ENCODE measurements around the gene COL8A2.
"Not testable (repeated sequence)": the region's sequence is repeated elsewhere in the genome, so short reads cannot be mapped to it uniquely, and the experiment has no call there.

Gene COL8A2

DNA sequence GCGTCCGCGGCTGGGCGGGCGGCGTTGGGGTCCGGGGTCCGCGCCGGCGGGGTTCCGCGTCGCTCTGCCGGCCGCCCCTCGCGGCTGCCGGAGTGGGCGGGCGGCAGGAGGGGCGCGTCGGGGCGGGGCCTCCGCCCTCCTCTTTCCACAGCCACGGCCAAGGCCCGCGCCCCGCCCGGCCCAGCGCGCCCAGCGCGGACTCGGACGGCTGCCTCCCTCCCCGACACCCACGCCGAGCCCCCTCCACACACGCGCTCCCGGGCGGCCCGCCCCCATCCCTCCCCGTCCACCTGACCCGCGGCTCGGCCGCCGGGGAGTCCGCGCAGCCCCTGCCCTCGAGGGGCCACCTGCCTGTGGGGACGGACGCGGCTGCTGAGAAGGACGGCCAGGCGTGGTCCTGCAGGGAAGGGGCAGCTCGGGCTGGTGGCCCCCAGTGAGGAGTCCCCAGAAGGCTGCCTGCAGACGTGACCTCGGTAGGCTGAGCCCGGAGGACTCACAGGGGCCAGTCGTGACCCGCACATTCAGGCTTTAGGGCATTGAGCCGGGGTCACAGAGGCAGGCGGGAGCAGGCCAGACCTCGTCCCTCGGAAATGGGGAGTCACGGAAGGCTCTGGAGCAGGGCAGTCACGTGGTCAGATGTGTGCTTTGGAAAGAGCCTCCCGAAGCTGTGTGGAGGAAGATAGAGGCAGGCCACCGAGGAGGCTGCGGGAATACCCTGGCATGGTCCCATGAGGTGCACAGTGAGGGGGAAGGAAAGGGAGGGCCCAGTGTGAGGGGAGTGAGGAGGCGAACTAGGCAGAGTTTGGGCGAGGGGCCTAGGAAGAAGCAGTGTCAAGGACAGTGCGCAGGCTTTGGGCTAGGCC is at the start of gene COL8A2:
Gene COL8A2 (minus strand): TSS at position 94 of the 863 bp plus-strand sequence. CDS start 24,980 bp downstream, outside the sequence.
- DNase-seq (ENCODE audit: low read depth): no peak

DNA sequence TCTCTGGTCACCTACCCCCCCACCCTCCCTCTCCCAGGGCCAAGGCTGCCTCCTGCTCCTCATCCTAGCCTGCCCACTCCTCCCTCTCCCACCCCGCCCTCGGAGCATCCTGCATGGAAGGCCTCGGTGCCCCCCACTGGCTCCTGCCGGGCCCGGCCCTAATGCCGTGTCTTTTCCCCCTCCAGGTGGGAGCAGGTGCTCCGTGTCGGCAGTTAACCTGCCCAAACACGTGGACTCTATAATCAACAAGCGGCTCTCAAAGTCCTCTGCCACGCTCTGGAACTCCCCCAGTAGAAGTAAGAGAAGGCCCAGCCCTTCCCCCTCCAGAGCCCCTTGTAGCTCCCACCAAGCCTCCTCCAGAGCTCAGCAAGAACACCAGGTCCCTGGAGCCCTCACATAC is 49.7 kb upstream of the COL8A2 start:
- no peak for DNase-seq (ENCODE audit: low read depth)

DNA sequence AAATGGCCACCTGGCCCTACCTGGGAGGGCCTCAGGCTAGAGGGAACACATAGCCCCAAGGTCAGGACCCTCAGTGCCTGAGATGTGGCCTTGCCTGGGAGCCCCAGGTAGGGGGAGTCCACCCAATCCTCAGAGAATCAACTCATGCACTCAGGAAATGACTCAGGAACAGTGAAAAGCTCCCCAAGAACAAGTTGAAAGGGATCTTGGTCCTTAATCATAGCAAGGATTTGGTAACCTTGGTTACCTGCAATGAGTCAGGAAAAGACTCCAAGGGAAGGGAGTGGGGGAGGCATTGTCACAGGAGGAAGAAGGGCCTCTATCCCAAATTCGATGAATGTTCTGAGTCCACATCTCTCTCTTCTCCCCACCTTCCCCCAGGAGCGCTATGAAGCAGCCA is 48.0 kb upstream of the COL8A2 start:
- DNase-seq (ENCODE audit: low read depth): no peak

DNA sequence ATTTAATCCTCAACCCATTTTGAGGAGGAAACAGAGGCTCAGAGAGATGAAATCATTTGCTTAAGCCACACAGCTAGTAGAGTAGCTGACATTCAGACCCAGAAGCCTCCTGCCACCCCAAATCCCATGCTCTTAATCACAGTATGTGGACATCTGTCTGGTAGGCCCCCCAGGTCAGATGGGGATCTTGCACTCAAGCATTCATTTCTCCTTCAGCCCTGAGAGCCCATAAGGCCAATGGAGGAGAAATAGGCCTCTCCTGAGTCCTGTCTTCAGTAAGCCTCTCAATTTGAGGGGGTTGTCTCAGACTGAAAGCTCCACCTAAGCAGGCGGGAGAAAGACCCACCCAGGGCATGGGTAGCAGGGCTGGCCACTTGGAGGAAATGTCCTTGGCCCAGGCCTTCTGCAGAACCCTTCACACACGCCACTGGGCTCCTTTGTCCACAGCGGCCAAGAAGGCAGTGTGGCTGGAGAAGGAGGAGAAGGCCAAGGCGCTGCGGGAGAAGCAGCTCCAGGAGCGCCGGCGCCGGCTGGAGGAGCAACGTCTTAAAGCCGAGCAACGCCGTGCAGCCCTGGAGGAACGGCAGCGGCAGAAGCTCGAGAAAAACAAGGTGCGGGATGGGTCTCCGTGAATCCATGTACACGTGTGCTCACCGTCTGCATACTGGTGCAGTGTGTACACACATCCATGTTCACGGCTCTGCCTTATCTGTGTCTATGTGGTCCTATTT is 47.2 kb upstream of the COL8A2 start:
- no peak for DNase-seq (ENCODE audit: low read depth)

DNA sequence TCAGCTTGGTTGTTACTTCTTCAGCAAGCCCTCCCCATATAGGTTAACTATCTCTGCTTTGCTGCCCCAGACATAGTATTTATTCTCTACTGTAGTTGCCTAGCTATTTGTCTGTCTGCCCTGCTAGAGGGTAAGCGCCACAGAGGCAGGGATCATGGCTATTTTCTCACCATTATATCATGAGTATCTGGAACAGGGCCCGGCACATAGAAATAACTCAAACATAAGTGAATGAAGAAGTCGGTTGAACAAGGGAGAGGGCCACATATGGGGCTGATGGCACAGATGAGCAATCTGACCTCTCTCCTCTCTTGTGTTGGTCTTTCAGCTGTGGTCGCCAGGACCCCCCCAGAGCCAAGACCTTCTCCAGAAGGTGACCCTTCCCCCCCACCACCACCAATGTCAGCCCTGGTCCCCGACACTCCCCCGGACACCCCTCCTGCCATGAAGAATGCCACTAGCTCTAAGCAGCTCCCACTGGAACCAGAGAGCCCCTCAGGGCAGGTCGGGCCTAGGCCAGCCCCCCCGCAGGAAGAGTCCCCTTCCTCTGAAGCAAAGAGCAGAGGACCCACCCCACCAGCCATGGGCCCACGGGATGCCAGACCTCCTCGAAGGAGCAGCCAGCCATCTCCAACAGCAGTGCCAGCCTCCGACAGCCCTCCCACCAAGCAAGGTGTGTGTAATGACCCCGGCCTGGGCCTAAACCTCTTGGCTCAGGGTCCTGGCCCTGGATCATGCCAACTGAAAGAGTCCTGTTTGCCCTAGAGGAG is 45.8 kb upstream of the COL8A2 start:
- DNase-seq (ENCODE audit: low read depth): no peak

DNA sequence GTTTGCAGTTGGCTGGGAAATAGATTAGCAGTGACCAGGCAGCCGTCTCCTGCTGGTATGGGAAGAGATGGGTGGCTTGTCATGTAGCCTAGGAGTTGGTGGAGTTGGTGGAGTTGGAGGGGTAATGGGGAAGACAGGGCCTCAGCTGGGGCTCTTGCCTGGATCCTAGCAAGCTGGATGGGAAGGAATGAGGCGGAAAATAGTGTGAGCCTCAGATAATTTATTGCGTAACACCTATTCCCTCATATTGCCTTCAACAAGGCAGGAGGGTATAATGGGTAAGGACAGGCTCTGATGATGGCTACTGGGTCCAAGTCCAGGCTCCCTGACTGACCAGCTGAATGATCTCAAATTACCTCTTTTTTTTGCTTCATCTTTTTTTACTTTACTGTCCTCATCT is 43.5 kb upstream of the COL8A2 start:
- no peak for DNase-seq (ENCODE audit: low read depth)

DNA sequence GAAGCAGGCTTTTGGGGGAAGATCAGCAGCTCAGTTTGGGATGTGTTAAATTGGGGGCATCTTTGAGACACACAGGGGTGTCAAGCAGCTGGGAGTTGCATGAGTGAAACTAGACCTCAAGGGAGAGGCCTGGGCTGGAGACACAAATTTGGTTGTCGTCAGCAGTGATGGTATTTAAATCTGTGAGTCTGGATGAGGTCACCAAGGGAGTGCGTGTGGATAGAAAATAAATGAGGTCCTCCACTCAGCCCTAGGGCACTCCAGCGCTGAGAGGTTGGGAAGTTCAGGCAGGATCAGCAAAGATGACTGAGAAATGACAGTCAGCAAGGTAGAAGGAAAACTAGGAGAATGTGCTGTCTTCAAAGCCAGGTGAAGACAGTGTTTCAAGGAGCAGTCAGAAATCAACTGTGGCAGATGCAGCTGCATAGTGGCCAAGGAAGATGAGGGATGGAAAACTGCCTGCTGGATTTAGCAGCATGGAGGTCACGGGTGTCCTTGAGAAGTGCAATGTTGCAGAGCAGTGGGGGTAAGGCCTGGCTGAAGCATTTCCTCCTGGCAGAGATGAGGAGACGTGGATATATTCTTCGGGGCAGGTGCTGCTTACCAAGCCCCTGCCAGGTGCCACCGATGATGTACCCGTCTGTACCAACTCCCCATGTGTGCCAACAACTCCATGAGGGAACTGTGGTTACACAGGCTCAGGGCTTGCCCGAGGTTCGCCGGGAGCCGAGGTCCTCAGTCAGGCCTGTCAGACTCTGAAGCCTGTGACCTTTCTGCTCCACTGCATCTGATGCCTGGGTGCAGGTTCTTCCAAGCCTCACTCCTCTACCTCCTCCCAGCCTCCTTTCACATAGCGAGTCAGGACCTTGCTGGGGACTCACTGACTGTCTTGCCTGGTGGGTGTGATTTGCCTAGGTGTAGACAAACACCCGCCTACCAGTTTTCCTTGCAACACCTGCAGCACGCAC is 42.2 kb upstream of the COL8A2 start:
- no peak for DNase-seq (ENCODE audit: low read depth)

DNA sequence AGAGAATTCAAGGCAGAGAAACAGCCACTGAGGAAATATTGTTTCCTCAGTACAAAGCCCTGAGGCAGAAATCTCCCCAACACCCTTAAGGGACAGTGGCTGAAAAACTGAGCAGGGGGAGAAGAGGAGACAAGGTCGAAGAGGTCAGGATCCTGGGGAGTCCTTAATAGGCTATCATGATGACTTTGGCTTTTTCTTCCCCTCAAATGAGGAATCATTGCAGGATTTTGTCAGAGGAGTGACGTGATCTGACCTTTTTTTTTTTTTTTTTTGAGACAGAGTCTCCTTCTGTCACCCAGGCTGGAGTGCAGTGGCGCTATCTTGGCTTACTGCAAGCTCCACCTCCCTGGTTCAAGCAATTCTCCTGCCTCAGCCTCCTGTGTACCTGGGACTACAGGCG is 41.1 kb upstream of the COL8A2 start:
- no peak for DNase-seq (ENCODE audit: low read depth)

DNA sequence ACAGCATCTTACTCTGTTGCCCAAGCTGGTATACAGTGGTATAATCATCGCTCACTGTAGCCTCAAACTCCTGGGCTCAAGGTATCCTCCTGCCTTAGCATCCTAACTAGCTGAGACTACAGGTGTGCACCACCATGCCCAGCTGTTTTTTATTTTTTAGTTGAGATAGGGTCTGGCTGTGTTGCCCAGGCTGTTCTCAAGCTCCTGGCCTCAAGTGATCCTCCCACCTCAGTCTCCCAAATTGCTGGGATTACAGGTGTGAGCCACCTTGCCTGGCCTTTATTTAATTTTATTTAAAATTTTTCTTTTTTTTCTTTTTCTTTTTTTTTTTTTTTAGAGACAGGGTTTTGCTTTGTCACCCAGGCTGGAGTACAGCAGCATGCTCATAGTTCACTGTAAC is 40.1 kb upstream of the COL8A2 start:
- DNase-seq (ENCODE audit: low read depth): no peak

DNA sequence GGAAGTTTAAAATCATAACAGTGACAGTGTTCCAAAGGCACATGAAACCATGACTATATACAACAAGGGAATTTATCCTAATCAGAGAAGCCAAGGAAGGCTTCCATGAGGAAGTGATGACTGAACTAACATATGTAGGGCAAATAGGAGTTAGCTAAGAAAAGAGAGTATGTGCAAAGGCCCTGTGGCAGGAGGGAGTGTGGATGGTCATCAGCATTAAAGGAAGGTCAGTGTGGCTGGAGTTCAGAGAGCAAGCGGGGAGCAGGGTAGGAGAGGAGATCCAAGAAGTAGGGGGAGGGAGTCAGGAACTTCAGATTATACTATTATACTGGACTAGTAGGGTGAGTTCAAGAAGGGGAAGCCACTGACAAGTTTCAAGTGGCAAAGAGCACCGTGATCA is 39.3 kb upstream of the COL8A2 start:
- no peak for DNase-seq (ENCODE audit: low read depth)

DNA sequence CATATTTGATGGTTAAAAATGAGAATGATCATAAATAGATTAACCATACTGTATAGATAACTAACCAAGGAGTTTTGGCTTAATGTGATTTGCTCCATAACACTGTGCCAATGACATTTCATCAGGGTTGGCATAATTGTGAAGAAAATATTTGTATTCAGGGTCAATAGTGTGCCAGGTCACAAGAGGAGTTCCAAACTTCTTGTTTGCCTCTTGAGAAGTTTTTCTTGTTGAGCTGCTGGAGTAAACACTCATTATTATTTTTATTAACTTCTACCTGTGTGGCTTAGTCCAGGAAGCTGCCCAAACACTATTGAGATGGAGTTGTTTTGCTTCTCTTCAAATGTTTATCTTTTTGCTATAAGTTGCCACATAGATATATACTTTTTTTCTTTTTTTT is 38.4 kb upstream of the COL8A2 start:
- DNase-seq (ENCODE audit: low read depth): no peak

DNA sequence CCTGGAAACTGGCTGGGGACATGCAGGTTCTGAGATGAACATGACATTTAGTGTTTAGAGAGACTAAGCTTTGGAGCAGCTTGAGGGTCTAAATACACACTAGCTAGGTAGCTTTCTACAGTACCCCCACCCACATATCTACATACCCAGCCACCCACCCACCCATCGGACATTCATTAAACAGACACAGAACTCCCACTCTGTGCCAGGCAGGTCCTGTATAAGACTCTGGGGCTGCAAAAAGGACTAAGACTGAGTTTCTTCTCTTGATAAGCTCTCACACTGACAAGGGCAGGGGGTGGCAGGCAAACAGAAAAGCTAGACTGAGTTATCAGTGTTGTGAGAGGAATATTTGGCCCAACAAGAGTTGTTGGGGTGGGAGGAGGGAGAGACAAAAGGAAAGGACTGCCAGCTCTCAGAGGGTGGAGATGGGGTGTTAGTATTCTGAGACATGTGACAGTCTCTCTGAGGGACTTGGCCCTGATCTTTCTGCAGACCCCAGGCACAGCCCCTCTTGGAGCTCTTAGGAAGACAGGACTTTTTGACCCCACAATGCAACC is 37.7 kb upstream of the COL8A2 start:
- no peak for DNase-seq (ENCODE audit: low read depth)

DNA sequence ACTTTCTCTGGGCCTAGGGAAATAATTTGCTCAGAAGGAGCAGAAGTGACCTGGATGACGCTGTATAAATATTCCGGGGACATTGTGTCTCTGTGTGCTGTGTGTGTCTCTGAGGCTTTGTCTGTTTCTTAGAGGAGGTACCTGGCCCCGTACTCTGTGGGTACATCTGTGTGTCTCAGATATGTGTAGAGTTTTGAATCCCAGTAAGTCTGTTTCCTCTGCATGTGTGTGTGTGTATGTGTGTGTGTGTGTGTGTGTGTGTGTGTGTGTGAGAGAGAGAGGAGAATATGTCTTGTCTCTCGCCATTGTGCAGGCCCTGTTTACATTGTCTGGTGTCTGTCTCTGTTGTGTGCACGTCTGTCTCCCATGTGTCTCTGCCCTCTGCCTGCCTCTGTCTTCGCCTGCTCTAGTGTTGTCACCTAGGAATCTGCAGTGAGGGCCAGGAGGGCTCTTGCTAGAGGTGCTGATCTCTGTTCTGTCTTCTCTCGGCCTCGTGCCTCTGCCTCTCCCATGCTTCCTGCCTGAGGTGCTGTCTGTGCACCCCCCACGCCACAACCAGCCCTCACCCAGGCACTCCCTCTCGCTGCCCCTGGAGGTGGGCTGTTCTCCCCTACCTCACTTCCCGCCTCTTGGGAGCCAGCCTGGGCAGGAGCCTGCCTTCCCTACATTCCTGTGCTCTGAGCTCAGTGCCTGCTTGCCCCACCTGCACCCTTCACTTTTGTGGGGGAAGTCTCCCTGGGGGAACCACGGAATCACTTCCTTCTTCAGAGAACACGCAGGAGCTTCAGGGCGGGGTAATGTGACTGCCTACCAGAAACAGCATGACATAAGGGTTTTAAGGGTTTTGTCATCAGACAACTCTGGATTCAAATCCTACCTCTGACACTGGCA is 36.9 kb upstream of the COL8A2 start:
- no peak for DNase-seq (ENCODE audit: low read depth)

DNA sequence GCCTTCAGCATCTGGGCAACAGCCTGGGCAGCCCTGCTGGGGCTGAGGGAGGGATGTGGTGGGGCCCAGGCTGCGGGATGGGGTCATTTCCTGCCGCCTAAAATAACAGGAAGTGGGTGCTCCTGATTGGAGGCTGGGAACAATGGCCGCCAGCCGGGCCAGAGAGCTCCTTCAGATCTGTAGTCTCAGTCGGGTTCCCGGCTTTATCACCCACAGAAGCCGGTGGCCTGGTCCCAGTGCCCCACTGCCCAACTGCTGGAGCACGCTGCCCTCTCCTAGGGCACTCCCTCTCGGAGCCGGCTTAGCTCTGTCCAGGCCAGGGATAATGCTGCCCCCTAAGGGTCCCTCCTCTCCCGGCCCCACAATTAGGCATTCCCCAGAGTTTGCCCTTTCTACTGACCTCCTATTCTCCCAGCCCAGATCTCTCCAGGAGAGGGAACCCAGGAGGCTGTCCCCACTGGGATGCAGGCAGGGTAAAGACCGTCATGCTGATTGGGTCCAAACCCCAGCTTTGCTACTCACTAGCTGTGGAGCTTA is 36.0 kb upstream of the COL8A2 start:
- DNase-seq (ENCODE audit: low read depth): no peak

DNA sequence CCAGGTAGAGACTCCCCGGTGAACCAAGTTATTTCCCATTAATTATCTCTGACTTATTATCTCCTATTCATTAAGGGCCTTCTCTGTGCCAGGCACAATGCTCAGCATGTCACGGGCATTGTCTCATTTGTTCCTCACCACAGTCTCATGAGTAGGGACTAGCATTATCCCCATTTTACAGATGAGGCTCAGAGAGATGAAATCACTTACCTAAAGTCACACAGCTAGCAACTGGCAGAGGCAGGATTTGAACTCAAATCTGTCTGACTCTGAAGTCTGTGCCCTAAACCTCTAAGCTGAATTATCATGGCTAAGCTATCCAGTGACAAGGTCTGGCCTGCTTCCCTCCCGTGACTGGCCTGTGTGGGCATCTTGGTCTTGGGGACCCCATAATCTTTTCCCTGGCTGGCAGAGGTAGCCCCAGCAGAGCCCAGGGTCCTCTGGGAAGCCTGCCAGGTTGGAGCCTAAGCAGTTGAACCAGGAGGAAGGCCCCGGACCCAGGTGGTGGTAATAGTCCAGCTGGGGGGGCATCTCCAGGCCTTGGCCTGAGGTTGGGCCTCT is 35.4 kb upstream of the COL8A2 start:
- no peak for DNase-seq (ENCODE audit: low read depth)

DNA sequence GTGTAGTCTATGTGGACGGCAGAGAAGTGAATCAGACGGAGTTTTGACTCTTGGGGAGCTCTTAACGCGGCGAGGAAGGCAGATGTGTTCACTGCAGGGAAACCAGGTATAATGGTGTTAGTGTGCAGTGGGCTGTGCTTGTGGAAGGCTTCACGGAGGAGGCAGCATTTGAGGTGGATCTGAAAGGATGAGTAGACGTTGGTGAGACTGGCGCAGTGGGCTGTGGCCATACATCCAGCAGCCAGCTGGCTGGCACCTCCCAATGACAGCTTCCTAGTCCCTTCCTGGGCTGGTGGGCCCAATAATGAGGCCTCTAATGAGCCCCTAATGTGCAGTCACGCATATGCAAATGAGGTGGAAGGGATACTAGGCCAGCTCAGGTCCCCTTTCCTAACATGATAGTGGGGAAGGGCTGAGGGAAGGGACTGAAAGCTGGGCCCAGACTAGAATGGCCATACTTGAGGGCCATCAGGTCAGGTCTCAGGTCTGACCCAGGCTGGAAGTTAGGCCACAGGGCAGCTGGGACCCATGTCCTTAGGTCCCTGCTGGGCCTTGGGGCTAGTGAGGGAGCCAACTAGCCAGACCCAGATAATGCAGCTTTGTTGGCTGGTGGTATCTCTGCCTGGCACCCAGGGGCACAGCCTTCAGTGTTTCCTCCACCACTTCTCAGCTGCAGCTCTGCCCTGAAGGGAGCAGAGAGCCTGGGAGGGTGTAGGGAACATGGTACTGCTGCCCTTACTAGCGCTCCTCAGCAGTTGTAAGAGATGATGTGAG is 34.8 kb upstream of the COL8A2 start:
- no peak for DNase-seq (ENCODE audit: low read depth)

DNA sequence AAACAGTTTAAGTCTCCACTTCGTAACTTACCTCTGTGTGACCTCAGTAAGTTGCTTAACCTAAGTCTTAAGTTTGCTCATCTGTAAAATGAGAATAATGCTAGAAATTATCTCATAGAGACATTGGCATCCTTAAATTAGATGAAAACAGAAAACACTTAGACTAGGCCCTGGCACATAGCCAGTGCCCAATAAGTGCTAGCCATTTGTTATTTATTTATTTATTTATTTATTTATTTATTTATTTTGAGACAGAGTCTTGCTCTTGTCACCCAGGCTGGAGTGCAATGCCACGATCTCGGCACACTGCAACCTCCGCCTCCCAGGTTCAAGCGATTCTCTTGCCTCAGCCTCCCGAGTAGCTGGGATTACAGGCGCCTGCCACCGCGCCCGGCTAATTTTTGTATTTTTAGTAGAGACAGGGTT is 33.8 kb upstream of the COL8A2 start:
- not testable (repeated sequence) for DNase-seq (ENCODE audit: low read depth)

DNA sequence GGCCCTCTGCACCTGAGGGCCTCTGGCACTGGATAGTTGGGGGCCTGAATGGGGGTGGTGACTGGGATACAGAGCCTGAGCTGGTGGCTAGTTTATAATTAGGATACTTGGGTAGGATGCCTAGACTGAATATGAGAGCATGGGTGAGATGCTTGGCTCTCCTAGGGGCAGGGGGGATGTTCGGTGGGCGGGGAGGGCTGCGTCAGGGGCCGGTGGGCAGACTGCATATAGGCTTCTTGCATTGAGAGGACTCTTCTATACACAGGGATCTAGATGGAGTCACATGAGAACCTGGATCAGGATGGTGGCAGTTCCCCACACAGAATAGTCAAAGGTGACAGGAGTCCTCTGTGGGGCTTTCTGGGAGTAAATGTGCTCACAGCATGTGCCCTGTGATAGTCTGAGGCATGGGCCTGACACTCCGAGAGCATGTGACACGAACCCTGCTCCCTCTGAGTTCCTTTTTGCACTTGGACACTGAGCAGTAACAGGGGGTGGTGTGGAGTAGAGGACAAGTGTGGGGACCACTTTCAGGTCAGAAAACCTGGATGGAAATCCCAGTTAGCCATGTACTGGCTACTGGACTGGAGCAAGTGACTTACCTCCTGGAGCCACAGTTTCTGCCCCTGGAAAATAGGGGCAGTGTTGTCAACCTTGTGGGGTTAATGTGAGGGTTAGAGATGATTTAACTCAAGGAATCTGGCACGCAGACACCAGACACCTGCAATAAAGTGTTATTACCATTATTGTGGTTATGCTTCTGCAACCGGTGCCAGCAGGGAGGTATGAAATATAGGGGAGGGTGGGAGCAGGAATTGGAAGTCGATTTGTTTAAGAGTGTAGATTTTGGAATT is 33.2 kb upstream of the COL8A2 start:
- no peak for DNase-seq (ENCODE audit: low read depth)
